IMR-90 (cell line): ENCODE measurements around the gene NOM1. TPM values are rescaled to one million over a fixed set of nuclear protein-coding genes. Genes with fewer than 3 reads are reported as not detected.

ENCODE experiments used
- ATAC-seq: fragments of 200-7000 bp; cut with Tn5 transposase; 2 replicates; pipeline ENCODE4 v1.9.1; 2020; ENCODE audit warnings: low read depth, mild to moderate bottlenecking, moderate library complexity
- BruUV-seq: library from RNA; stranded (reverse); fragments of 400-500 nt; replicated peaks from 2 replicates; lab custom pipeline; 2021; lab: Mats Ljungman, UMichigan
- CTCF ChIA-PET: fragments of 300-600 bp; formaldehyde crosslinking; extraction: SDS; loops from one replicate; lab custom pipeline; 2021; ENCODE audit warnings: antibody characterized with exemption; lab: Yijun Ruan, JAX
- POLR2A ChIA-PET: fragments of 300-600 bp; sonication (Branson Sonifier 250); formaldehyde crosslinking; loops from one replicate; lab custom pipeline; 2022; ENCODE audit warnings: antibody characterized with exemption; ENCODE audit not compliant: unreplicated experiment; lab: Charles Lee
- DNase-seq: peaks from one replicate; pipeline ENCODE4 v3.0.0; 2013
- H2AFZ ChIP-seq: replicated peaks from 2 replicates; pipeline ENCODE3; 2013; ENCODE audit warnings: low read length, mild to moderate bottlenecking; ENCODE audit not compliant: poor library complexity
- H2AK5ac ChIP-seq: 2 replicates; pipeline ENCODE4 v1.6.1; 2013; ENCODE audit warnings: low read depth, low read length, inconsistent platforms
- H2AK9ac ChIP-seq: replicated peaks from 2 replicates; pipeline ENCODE3; 2013; ENCODE audit warnings: mild to moderate bottlenecking, low read depth, low read length, moderate library complexity; ENCODE audit not compliant: poor library complexity
- H2BK120ac ChIP-seq: 2 replicates; pipeline ENCODE4 v1.6.1; 2013; ENCODE audit warnings: low read depth, low read length, inconsistent platforms
- H2BK15ac ChIP-seq: 3 replicates; pipeline ENCODE4 v1.6.1; 2013; ENCODE audit warnings: low read depth, low read length, inconsistent platforms
- H2BK20ac ChIP-seq: 2 replicates; pipeline ENCODE4 v1.6.1; 2013; ENCODE audit warnings: low read depth, mild to moderate bottlenecking, inconsistent platforms, low read length, moderate library complexity
- H2BK5ac ChIP-seq: 2 replicates; pipeline ENCODE4 v1.6.1; 2013; ENCODE audit warnings: mild to moderate bottlenecking, low read depth, low read length, inconsistent platforms; ENCODE audit not compliant: poor library complexity, severe bottlenecking
- H3K14ac ChIP-seq: replicated peaks from 2 replicates; pipeline ENCODE4 v1.6.1; 2013; ENCODE audit warnings: low read depth, low read length, inconsistent platforms
- H3K18ac ChIP-seq: 2 replicates; pipeline ENCODE4 v1.6.1; 2013; ENCODE audit warnings: low read depth, low read length, control low read depth
- H3K23ac ChIP-seq: 2 replicates; pipeline ENCODE4 v1.6.1; 2013; ENCODE audit warnings: low read depth, low read length, inconsistent platforms
- H3K27ac ChIP-seq: 2 replicates; pipeline ENCODE4 v1.5.1; 2013; ENCODE audit warnings: mild to moderate bottlenecking, control low read depth, low read length; ENCODE audit not compliant: insufficient read depth
- H3K27me3 ChIP-seq: 2 replicates; pipeline ENCODE4 v1.6.1; 2013; ENCODE audit warnings: low read length; ENCODE audit not compliant: control insufficient read depth, insufficient read depth
- H3K36me3 ChIP-seq: 2 replicates; pipeline ENCODE4 v1.6.1; 2013; ENCODE audit warnings: low read length, mixed read lengths; ENCODE audit not compliant: control insufficient read depth, insufficient read depth
- H3K4ac ChIP-seq: 2 replicates; pipeline ENCODE4 v1.6.1; 2013; ENCODE audit warnings: low read depth, low read length, inconsistent platforms
- H3K4me1 ChIP-seq: 2 replicates; pipeline ENCODE4 v1.6.1; 2013; ENCODE audit warnings: low read length, mixed read lengths; ENCODE audit not compliant: control insufficient read depth, insufficient read depth
- H3K4me2 ChIP-seq: 2 replicates; pipeline ENCODE4 v1.6.1; 2013; ENCODE audit warnings: low read depth, mild to moderate bottlenecking, control low read depth, low read length, moderate library complexity
- H3K4me3 ChIP-seq: 2 replicates; pipeline ENCODE4 v1.5.1; 2013; ENCODE audit warnings: low read depth, mild to moderate bottlenecking, control low read depth, low read length, moderate library complexity; ENCODE audit not compliant: insufficient read depth
- H3K56ac ChIP-seq: 2 replicates; pipeline ENCODE4 v1.6.1; 2013; ENCODE audit warnings: low read length, inconsistent platforms; ENCODE audit not compliant: insufficient read depth; ENCODE audit errors: extremely low read depth
- H3K79me1 ChIP-seq, 2 experiments: 2 replicates each; pipeline ENCODE4 v1.6.1; 2013; ENCODE audit warnings: low read length in 2 of 2, inconsistent platforms in 1 of 2, low read depth in 1 of 2
- H3K9ac ChIP-seq: 2 replicates; pipeline ENCODE4 v1.6.1; 2013; ENCODE audit warnings: low read depth, low read length, control low read depth
- H3K9me1 ChIP-seq: 2 replicates; pipeline ENCODE4 v1.6.1; 2013; ENCODE audit warnings: low read length, inconsistent platforms; ENCODE audit not compliant: insufficient read depth
- H3K9me3 ChIP-seq: 2 replicates; pipeline ENCODE4 v1.6.1; 2013; ENCODE audit warnings: low read length; ENCODE audit not compliant: control insufficient read depth, insufficient read depth
- H4K20me1 ChIP-seq: 2 replicates; pipeline ENCODE4 v1.6.1; 2013; ENCODE audit warnings: low read length, inconsistent platforms; ENCODE audit not compliant: insufficient read depth
- H4K5ac ChIP-seq: 2 replicates; pipeline ENCODE4 v1.6.1; 2013; ENCODE audit warnings: mild to moderate bottlenecking, low read depth, low read length, control low read depth
- H4K8ac ChIP-seq, 2 experiments: 2 replicates each; pipeline ENCODE4 v1.6.1; 2013; ENCODE audit warnings: low read depth in 2 of 2, low read length in 2 of 2, control low read depth in 1 of 2, inconsistent platforms in 1 of 2
- H4K91ac ChIP-seq: 2 replicates; pipeline ENCODE4 v1.6.1; 2013; ENCODE audit warnings: low read depth, low read length, inconsistent platforms; ENCODE audit not compliant: insufficient read depth
- BHLHE40 ChIP-seq: fragments of 150-350 bp; IDR thresholded peaks from 2 replicates; pipeline ENCODE4 v1.6.1; 2016; ENCODE audit warnings: mild to moderate bottlenecking, low read depth, low read length
- NFE2L2 ChIP-seq: fragments of 150-350 bp; IDR thresholded peaks from 2 replicates; pipeline ENCODE4 v1.6.1; 2016; ENCODE audit warnings: low read depth, mild to moderate bottlenecking, low read length
- WGBS, 2 experiments: methylation state at CpG; one replicate each; pipeline versions ENCODE4 v1.1.5 to v1.1.7; 2013; ENCODE audit warnings: missing lambda C conversion rate in 2 of 2; ENCODE audit not compliant: insufficient read length in 1 of 2; ENCODE audit errors: extremely low coverage in 2 of 2; 5-methylcytosine and 5-hydroxymethylcytosine counted together
- dilution Hi-C: fragments of 300-500 bp; cut with HindIII; formaldehyde crosslinking; loops from one replicate; pipeline ENCODE4 v1.14.3; 2018; ENCODE audit warnings: low sequenced_read_pairs; ENCODE audit not compliant: unreplicated experiment
- in situ Hi-C: fragments of 300-500 bp; cut with MboI; formaldehyde crosslinking; loops from 3 replicates; pipeline ENCODE4 v1.14.3; 2019; ENCODE audit warnings: low sequenced_read_pairs, inconsistent platforms, mixed read lengths
- intact Hi-C: fragments of 100-400 bp; cut with micrococcal nuclease; formaldehyde crosslinking; loops from 2 replicates; pipeline ENCODE4 v1.10.0; 2022
- polyA plus RNA-seq, 3 experiments: library from polyadenylated mRNA; depleted of rRNA; stranded (reverse); fragments of >200 nt; gene quantifications; 2 replicates each; pipeline ENCODE4 v1.2.3, GENCODE V29; 2012; ENCODE audit warnings: low replicate concordance in 1 of 3
- total RNA-seq: library from RNA; depleted of rRNA; stranded (reverse); fragments of >200 nt; gene quantifications from 2 replicates; pipeline ENCODE4 v1.2.3, GENCODE V29; 2012

Gene NOM1
- total and polyA plus RNA-seq, 2 of the 4 experiments (the other 2 are of a cell fraction) = 15.3 to 15.4 TPM

DNA sequence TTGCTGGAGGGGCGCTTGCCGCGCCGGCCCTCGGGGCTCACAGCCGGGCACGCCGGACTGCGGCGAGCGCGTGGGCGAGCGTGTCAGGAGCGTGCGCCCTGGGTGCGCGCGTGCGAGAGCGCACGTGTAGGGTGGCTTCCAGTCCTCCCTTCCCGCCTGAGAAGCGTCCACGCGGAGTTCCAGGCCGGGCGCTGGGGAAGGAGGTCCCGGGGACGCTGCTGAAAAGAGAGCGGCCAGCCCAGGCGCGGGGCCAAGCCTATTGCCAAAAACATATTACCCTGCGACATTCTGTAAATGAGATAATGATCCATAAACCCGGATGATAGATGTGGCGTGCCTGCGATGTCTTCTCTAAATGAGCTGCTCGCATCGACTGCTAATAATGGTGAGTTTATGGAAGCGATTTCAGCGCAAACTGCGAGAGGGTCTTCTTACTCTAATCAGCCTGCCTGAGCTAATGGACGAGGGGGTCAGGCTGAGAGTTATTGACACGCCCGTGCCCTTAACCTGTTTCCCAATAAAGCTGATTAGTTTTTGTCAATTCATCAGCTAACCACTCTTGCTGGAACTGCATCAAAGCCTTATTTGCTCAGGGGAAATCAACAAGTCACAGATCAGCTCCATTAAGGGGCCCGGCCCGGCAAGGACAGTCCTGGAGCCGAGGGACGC is 69.0 kb downstream of the NOM1 start:
- no peak overlapping the region for H3K18ac ChIP-seq
- no peak overlapping the region for H2AFZ ChIP-seq
- dilution Hi-C loops (no loop called here), in situ Hi-C loops (no loop called here), intact Hi-C loops (no loop called here)
- no peak overlapping the region for H3K4ac ChIP-seq
- WGBS, 2 experiments = 2% methylated on average over 20 of the region's 49 CpGs; no CpG with 5 or more reads in 1 of the 2 experiments
- peaks cover 7% of the 10 kb centered on the region; the same call in 1 of the 2 replicates for H3K9me3 ChIP-seq
- no peak overlapping the region for H3K14ac ChIP-seq
- H3K27ac ChIP-seq = no peak overlapping the region
- no peak overlapping the region for H4K5ac ChIP-seq
- H3K23ac ChIP-seq = no peak overlapping the region
- TF ChIP-seq NFE2L2 (no peak), BHLHE40 (peak; percentile 49; the same call in 1 of the 2 replicates)
- no peaks in the 10 kb centered on the region for H4K20me1 ChIP-seq
- no peak overlapping the region for H2BK20ac ChIP-seq
- H2BK15ac ChIP-seq = no peak overlapping the region
- DNase-seq (no peak), ATAC-seq (no peak)
- H3K56ac ChIP-seq = no peak overlapping the region
- no peak overlapping the region for H2AK5ac ChIP-seq
- ChIA-PET CTCF (no interaction called here), POLR2A (no interaction called here)
- no peak overlapping the region for H2BK120ac ChIP-seq
- no peak overlapping the region for H3K4me3 ChIP-seq
- no peak overlapping the region for H3K9ac ChIP-seq
- no peaks in the 10 kb centered on the region for H3K9me1 ChIP-seq
- H3K27me3 ChIP-seq = peaks cover 98% of the 10 kb centered on the region
- H3K4me2 ChIP-seq = no peak overlapping the region
- H4K8ac ChIP-seq = no peak overlapping the region
- no peak overlapping the region for H2BK5ac ChIP-seq
- no TSS peak for BruUV-seq
- H2AK9ac ChIP-seq = no peak overlapping the region
- no peak overlapping the region for H4K91ac ChIP-seq
- no peaks in the 10 kb centered on the region for H3K36me3 ChIP-seq
- no peaks in the 10 kb centered on the region for H3K79me1 ChIP-seq
- no peaks in the 10 kb centered on the region for H3K4me1 ChIP-seq
